SU-DHL-6 (cell line): Measurements from ENCODE around the gene SLC25A48.
A peak's percentile ranks its signal among the peaks of the same experiment; 100 is the strongest.

Source experiments
- H2AFZ ChIP-seq: fragments of 200-600 bp; sonication (generic); 2 replicates; pipeline ENCODE4 v1.6.1; 2014; ENCODE audit warnings: low read depth, mild to moderate bottlenecking, moderate library complexity, mixed read lengths, antibody characterized with exemption, low read length; ENCODE audit not compliant: severe bottlenecking
- H3F3A ChIP-seq: fragments of 200-600 bp; shearing (Covaris generic); 2 replicates; pipeline ENCODE4 v1.6.0; 2016; ENCODE audit warnings: antibody characterized with exemption, mild to moderate bottlenecking; ENCODE audit not compliant: insufficient read depth
- H3K27ac ChIP-seq: fragments of 200-600 bp; sonication (generic); 2 replicates; pipeline ENCODE4 v1.5.1; 2016; ENCODE audit warnings: low read depth, mild to moderate bottlenecking, low read length, moderate library complexity, mixed read lengths
- H3K27me3 ChIP-seq: fragments of 200-600 bp; sonication (generic), shearing (Covaris generic); 2 replicates; pipeline ENCODE4 v1.6.0; 2014; ENCODE audit warnings: mild to moderate bottlenecking, low read length
- H3K36me3 ChIP-seq: fragments of 200-600 bp; sonication (generic); 2 replicates; pipeline ENCODE4 v1.6.1; 2014; ENCODE audit warnings: mild to moderate bottlenecking, low read length, mixed read lengths
- H3K4me2 ChIP-seq: fragments of 300-600, 200-600 bp; shearing (Covaris generic), sonication (generic); 2 replicates; pipeline ENCODE4 v1.6.0; 2014; ENCODE audit warnings: low read length, low read depth, mild to moderate bottlenecking; ENCODE audit not compliant: poor library complexity, severe bottlenecking
- H3K4me3 ChIP-seq: fragments of 200-600 bp; sonication (generic); 2 replicates; pipeline ENCODE4 v1.5.1; 2014; ENCODE audit warnings: antibody characterized with exemption, low read length, mild to moderate bottlenecking, mixed read lengths; ENCODE audit not compliant: insufficient read depth, poor library complexity, severe bottlenecking
- H3K79me2 ChIP-seq: fragments of 200-600 bp; sonication (generic); 2 replicates; pipeline ENCODE4 v1.6.1; 2014; ENCODE audit warnings: mild to moderate bottlenecking, low read length, moderate library complexity; ENCODE audit not compliant: insufficient read depth
- H3K9ac ChIP-seq: fragments of 200-600 bp; sonication (generic); 2 replicates; pipeline ENCODE4 v1.7.0; 2014; ENCODE audit warnings: mild to moderate bottlenecking, low read length
- H3K9me2 ChIP-seq: fragments of 200-600 bp; sonication (generic); replicated peaks from 2 replicates; pipeline ENCODE4 v1.6.1; 2014; ENCODE audit warnings: low read length; ENCODE audit not compliant: insufficient read depth
- H3K9me3 ChIP-seq: fragments of 200-600 bp; sonication (generic); 2 replicates; pipeline ENCODE4 v1.6.1; 2014; ENCODE audit warnings: low read length, mixed read lengths; ENCODE audit not compliant: insufficient read depth
- H4K20me1 ChIP-seq: fragments of 200-600 bp; sonication (generic); 2 replicates; pipeline ENCODE4 v1.6.1; 2014; ENCODE audit warnings: low read depth, mild to moderate bottlenecking, antibody characterized with exemption, low read length, moderate library complexity, mixed read lengths
- CTCF ChIP-seq: fragments of 200-600 bp; sonication (generic); IDR thresholded peaks from one replicate; pipeline ENCODE4 v1.5.1; 2017; ENCODE audit warnings: antibody characterized with exemption, mild to moderate bottlenecking, low read length, moderate library complexity; ENCODE audit not compliant: insufficient read depth, poor library complexity, severe bottlenecking
- EZH2phosphoT487 ChIP-seq: fragments of 200-600 bp; sonication (generic), shearing (Covaris generic); conservative IDR thresholded peaks from 2 replicates; pipeline ENCODE4 v1.6.1; 2018; ENCODE audit warnings: mild to moderate bottlenecking, antibody characterized with exemption, low read length, moderate library complexity, mixed read lengths

Gene SLC25A48

GRCh38 chr5:135834639-135835529 is at the start of gene SLC25A48:
Gene SLC25A48, plus strand, starts transcription at chr5:135834663. Its CDS starts 185 bp downstream, at chr5:135834848.
- Histone ChIP-seq H3K36me3 (no peaks in the 10 kb centered on the region), H3K4me3 (peak within 1 kb of the TSS; percentile 27), H3F3A (no peaks in the 10 kb centered on the region), H3K79me2 (no peaks in the 10 kb centered on the region), H3K9me3 (no peaks in the 10 kb centered on the region), H3K9ac (peak within 1 kb of the TSS; percentile 27; the same call in 1 of the 2 replicates), H2AFZ (peak within 1 kb of the TSS; percentile 43), H4K20me1 (no peaks in the 10 kb centered on the region), H3K4me2 (peak within 1 kb of the TSS; percentile 41), H3K27me3 (no peaks in the 10 kb centered on the region), H3K9me2 (no peaks in the 10 kb centered on the region), H3K27ac (no peak within 1 kb of the TSS)
- 0 out of 2 replicates have a peak, but pooled peaks have one; percentile 20 for TF ChIP-seq EZH2phosphoT487
- TF ChIP-seq CTCF: no peak

- TF ChIP-seq CTCF (no peak), EZH2phosphoT487 (no peak)
- no peak overlapping the region for H3K4me2 ChIP-seq
- H4K20me1 ChIP-seq: no peaks in the 10 kb centered on the region
- H3K9ac ChIP-seq: no peak overlapping the region
- no peak overlapping the region for H3K4me3 ChIP-seq
- H3K36me3 ChIP-seq: no peaks in the 10 kb centered on the region
- no peaks in the 10 kb centered on the region for H3K79me2 ChIP-seq
- no peak overlapping the region for H2AFZ ChIP-seq
- no peaks in the 10 kb centered on the region for H3K9me3 ChIP-seq
- H3K27ac ChIP-seq: no peak overlapping the region
- no peaks in the 10 kb centered on the region for H3F3A ChIP-seq
- H3K9me2 ChIP-seq: no peaks in the 10 kb centered on the region
- no peaks in the 10 kb centered on the region for H3K27me3 ChIP-seq
These were observed 33.8 kb upstream of the SLC25A48 start for GRCh38 chr5:135800656-135801055.

GRCh38 chr5:135810188-135810943 is 24.1 kb upstream of the SLC25A48 start:
- Histone ChIP-seq H4K20me1 (no peaks in the 10 kb centered on the region), H3K9me3 (no peaks in the 10 kb centered on the region), H2AFZ (no peak overlapping the region), H3K27ac (no peak overlapping the region), H3K79me2 (no peaks in the 10 kb centered on the region), H3F3A (no peaks in the 10 kb centered on the region), H3K4me2 (no peak overlapping the region), H3K9ac (no peak overlapping the region), H3K27me3 (no peaks in the 10 kb centered on the region), H3K4me3 (no peak overlapping the region), H3K36me3 (no peaks in the 10 kb centered on the region), H3K9me2 (no peaks in the 10 kb centered on the region)
- no peak for TF ChIP-seq EZH2phosphoT487
- no peak for TF ChIP-seq CTCF
